HEK293 (cell line): Measurements from ENCODE around the gene NPTX1.

Experiments
- BCL11A ChIP-seq: fragments of 450-650 bp; formaldehyde crosslinking; IDR thresholded peaks from 2 replicates; pipeline ENCODE4 v1.5.1; 2016; ENCODE audit warnings: low read depth, missing biosample characterization, missing genetic modification characterization
- BCL11B ChIP-seq: fragments of 450-650 bp; formaldehyde crosslinking; IDR thresholded peaks from 2 replicates; pipeline ENCODE4 v1.5.1; 2016; ENCODE audit warnings: low read depth, missing biosample characterization, missing genetic modification characterization
- GLI4 ChIP-seq: fragments of 450-650 bp; formaldehyde crosslinking; IDR thresholded peaks from 2 replicates; pipeline ENCODE4 v1.5.1; 2016; ENCODE audit warnings: missing biosample characterization, missing genetic modification characterization
- MYNN ChIP-seq: fragments of 450-650 bp; formaldehyde crosslinking; IDR thresholded peaks from 2 replicates; pipeline ENCODE4 v1.5.1; 2016; ENCODE audit warnings: missing biosample characterization, missing genetic modification characterization, borderline replicate concordance
- SETDB1 ChIP-seq: IDR thresholded peaks from one replicate; pipeline ENCODE4 v1.6.1; 2017; ENCODE audit warnings: mild to moderate bottlenecking, low read length, moderate library complexity, mixed read lengths; ENCODE audit not compliant: insufficient read length
- TSHZ1 ChIP-seq: fragments of 450-650 bp; formaldehyde crosslinking; IDR thresholded peaks from 2 replicates; pipeline ENCODE4 v1.5.1; 2016; ENCODE audit warnings: missing biosample characterization, missing genetic modification characterization, borderline replicate concordance
- ZBTB21 ChIP-seq: fragments of 450-650 bp; formaldehyde crosslinking; IDR thresholded peaks from 2 replicates; pipeline ENCODE4 v1.5.1; 2017; ENCODE audit warnings: missing biosample characterization, missing genetic modification characterization
- ZBTB26 ChIP-seq: fragments of 450-650 bp; formaldehyde crosslinking; optimal IDR thresholded peaks from 2 replicates; pipeline ENCODE3; 2016; ENCODE audit warnings: missing biosample characterization, mild to moderate bottlenecking, missing genetic modification characterization
- ZBTB48 ChIP-seq: fragments of 450-650 bp; formaldehyde crosslinking; IDR thresholded peaks from 2 replicates; pipeline ENCODE4 v1.5.1; 2016; ENCODE audit warnings: missing biosample characterization, missing genetic modification characterization
- ZFP41 ChIP-seq: fragments of 450-650 bp; formaldehyde crosslinking; IDR thresholded peaks from 2 replicates; pipeline ENCODE4 v1.5.1; 2016; ENCODE audit warnings: missing biosample characterization, missing genetic modification characterization, borderline replicate concordance
- ZNF114 ChIP-seq: fragments of 450-650 bp; formaldehyde crosslinking; IDR thresholded peaks from 2 replicates; pipeline ENCODE4 v1.5.0; 2017; ENCODE audit warnings: missing biosample characterization, missing genetic modification characterization
- ZNF121 ChIP-seq: fragments of 450-650 bp; formaldehyde crosslinking; IDR thresholded peaks from 2 replicates; pipeline ENCODE4 v1.5.1; 2016; ENCODE audit warnings: missing biosample characterization, missing genetic modification characterization
- ZNF16 ChIP-seq: fragments of 450-650 bp; formaldehyde crosslinking; IDR thresholded peaks from 2 replicates; pipeline ENCODE4 v1.5.1; 2016; ENCODE audit warnings: low read depth, missing biosample characterization, missing genetic modification characterization
- ZNF202 ChIP-seq: fragments of 450-650 bp; formaldehyde crosslinking; IDR thresholded peaks from 2 replicates; pipeline ENCODE4 v1.5.1; 2016; ENCODE audit warnings: missing biosample characterization, missing genetic modification characterization, borderline replicate concordance
- ZNF292 ChIP-seq: fragments of 450-650 bp; formaldehyde crosslinking; IDR thresholded peaks from 2 replicates; pipeline ENCODE4 v1.5.1; 2016; ENCODE audit warnings: low read depth, missing biosample characterization, missing genetic modification characterization, borderline replicate concordance
- ZNF350 ChIP-seq: fragments of 450-650 bp; formaldehyde crosslinking; IDR thresholded peaks from 2 replicates; pipeline ENCODE4 v1.5.0; 2017; ENCODE audit warnings: missing biosample characterization, mild to moderate bottlenecking, missing genetic modification characterization
- ZNF423 ChIP-seq: fragments of 450-650 bp; formaldehyde crosslinking; IDR thresholded peaks from 2 replicates; pipeline ENCODE4 v1.5.1; 2016; ENCODE audit warnings: missing biosample characterization, missing genetic modification characterization
- ZNF48 ChIP-seq: fragments of 450-650 bp; formaldehyde crosslinking; IDR thresholded peaks from 2 replicates; pipeline ENCODE4 v1.5.1; 2016; ENCODE audit warnings: missing biosample characterization, missing genetic modification characterization
- ZNF530 ChIP-seq: fragments of 450-650 bp; formaldehyde crosslinking; IDR thresholded peaks from 2 replicates; pipeline ENCODE4 v1.5.1; 2016; ENCODE audit warnings: low read depth, missing biosample characterization, missing genetic modification characterization
- ZNF544 ChIP-seq: fragments of 450-650 bp; formaldehyde crosslinking; IDR thresholded peaks from 2 replicates; pipeline ENCODE4 v1.5.0; 2017; ENCODE audit warnings: missing biosample characterization, missing genetic modification characterization
- ZNF549 ChIP-seq: fragments of 450-650 bp; IDR thresholded peaks from 2 replicates; pipeline ENCODE4 v1.5.1; 2018; ENCODE audit warnings: missing biosample characterization, missing genetic modification characterization, mild to moderate bottlenecking, inconsistent platforms, moderate library complexity
- ZNF560 ChIP-seq: fragments of 450-650 bp; formaldehyde crosslinking; IDR thresholded peaks from 2 replicates; pipeline ENCODE4 v1.5.1; 2017; ENCODE audit warnings: missing biosample characterization, missing genetic modification characterization, borderline replicate concordance
- ZNF571 ChIP-seq: fragments of 450-650 bp; formaldehyde crosslinking; IDR thresholded peaks from 2 replicates; pipeline ENCODE4 v1.5.0; 2017; ENCODE audit warnings: missing biosample characterization, missing genetic modification characterization
- ZNF629 ChIP-seq: fragments of 450-650 bp; formaldehyde crosslinking; IDR thresholded peaks from 2 replicates; pipeline ENCODE4 v1.5.1; 2017; ENCODE audit warnings: missing biosample characterization, missing genetic modification characterization
- ZNF664 ChIP-seq: fragments of 450-650 bp; formaldehyde crosslinking; IDR thresholded peaks from 2 replicates; pipeline ENCODE4 v1.5.1; 2016; ENCODE audit warnings: missing biosample characterization, missing genetic modification characterization
- ZNF776 ChIP-seq: fragments of 450-650 bp; formaldehyde crosslinking; IDR thresholded peaks from 2 replicates; pipeline ENCODE4 v1.5.0; 2017; ENCODE audit warnings: missing biosample characterization, missing genetic modification characterization, borderline replicate concordance
- ZNF792 ChIP-seq: fragments of 450-650 bp; formaldehyde crosslinking; IDR thresholded peaks from 2 replicates; pipeline ENCODE4 v1.5.1; 2016; ENCODE audit warnings: missing biosample characterization, missing genetic modification characterization
- ZSCAN30 ChIP-seq: fragments of 450-650 bp; IDR thresholded peaks from 2 replicates; pipeline ENCODE4 v1.5.1; 2018; ENCODE audit warnings: missing biosample characterization, mild to moderate bottlenecking, missing genetic modification characterization, moderate library complexity
- TF ChIP-seq, protein P1 (sequence below): fragments of 450-650 bp; formaldehyde crosslinking; IDR thresholded peaks from 2 replicates; pipeline ENCODE4 v1.5.1; 2016; ENCODE audit warnings: missing biosample characterization, missing genetic modification characterization, borderline replicate concordance
- TF ChIP-seq, protein P2 (sequence below): fragments of 450-650 bp; formaldehyde crosslinking; IDR thresholded peaks from 2 replicates; pipeline ENCODE4 v1.5.1; 2017; ENCODE audit warnings: missing biosample characterization, missing genetic modification characterization
- TF ChIP-seq, protein P3 (sequence below): fragments of 450-650 bp; formaldehyde crosslinking; IDR thresholded peaks from 2 replicates; pipeline ENCODE4 v1.5.1; 2017; ENCODE audit warnings: missing biosample characterization, missing genetic modification characterization

Gene NPTX1

DNA sequence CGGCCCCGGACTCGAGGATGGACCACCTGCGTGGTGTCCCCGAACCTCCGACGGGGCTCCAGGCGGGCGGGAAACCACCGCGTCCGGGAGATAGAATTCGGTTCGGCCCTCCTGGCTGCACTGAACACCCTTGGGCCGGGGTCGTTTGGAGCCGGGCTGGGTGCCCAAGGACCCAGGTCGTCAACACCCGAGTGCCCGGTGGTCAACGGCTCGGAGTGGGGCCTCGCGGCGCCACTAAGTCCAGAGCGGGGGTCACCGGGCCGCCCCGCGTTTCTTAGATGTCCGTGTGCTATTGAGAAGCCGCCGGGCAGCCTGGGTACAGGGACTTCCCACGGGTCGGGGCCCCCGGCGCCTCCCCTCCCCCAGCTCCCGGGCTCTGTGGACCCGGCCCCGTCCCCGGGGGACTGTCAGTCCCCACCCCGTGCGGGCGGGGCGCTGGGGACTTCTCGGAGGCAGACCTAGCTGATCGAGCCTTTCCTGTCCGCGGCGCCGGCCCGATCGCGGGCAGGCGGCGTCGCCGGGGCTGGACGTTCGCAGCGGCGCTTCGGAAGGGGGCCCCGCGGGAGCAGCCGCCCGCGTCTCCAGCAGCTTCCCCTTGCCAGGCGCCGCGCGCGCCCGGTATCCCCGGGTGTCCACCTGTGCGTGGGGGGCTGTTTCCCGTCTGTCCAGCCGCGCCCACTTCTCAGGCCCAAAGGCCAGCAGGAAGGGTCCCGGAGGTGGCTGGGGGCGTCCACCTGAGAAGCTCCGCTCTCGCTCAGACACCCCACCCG lies 655 bp upstream of the NPTX1 start (continued):
- TF ChIP-seq TSHZ1 (tag by site-specific recombination) (no peak), ZNF776 (tag by site-specific recombination) (no peak), ZNF292 (tag by site-specific recombination) (no peak), ZNF48 (tag by site-specific recombination) (no peak), ZSCAN30 (tag by site-specific recombination) (0 out of 2 replicates have a peak, but pooled peaks have one; percentile 7), ZFP41 (tag by site-specific recombination) (no peak), ZNF571 (tag by site-specific recombination) (no peak), ZNF549 (no peak), BCL11B (peak; percentile 57; the same call in 1 of the 2 replicates), ZBTB21 (tag by site-specific recombination) (no peak), ZNF530 (tag by site-specific recombination) (no peak), ZNF664 (no peak), ZNF202 (no peak), ZNF350 (tag by site-specific recombination) (no peak), ZNF792 (tag by site-specific recombination) (no peak), ZNF121 (tag by site-specific recombination) (no peak), BCL11A (no peak; the same call in none of the 2 replicates), GLI4 (tag by site-specific recombination) (no peak), MYNN (tag by site-specific recombination) (no peak), ZBTB48 (tag by site-specific recombination) (0 out of 2 replicates have a peak, but pooled peaks have one; percentile 27), ZNF560 (tag by site-specific recombination) (no peak), ZNF16 (tag by site-specific recombination) (no peak), ZBTB26 (peak; percentile 78), SETDB1 (no peak), ZNF423 (peak; percentile 76), ZNF544 (tag by site-specific recombination) (no peak), ZNF114 (tag by site-specific recombination) (no peak), ZNF629 (peak; percentile 13; the same call in 1 of the 2 replicates)
- TF ChIP-seq, protein P1, sequence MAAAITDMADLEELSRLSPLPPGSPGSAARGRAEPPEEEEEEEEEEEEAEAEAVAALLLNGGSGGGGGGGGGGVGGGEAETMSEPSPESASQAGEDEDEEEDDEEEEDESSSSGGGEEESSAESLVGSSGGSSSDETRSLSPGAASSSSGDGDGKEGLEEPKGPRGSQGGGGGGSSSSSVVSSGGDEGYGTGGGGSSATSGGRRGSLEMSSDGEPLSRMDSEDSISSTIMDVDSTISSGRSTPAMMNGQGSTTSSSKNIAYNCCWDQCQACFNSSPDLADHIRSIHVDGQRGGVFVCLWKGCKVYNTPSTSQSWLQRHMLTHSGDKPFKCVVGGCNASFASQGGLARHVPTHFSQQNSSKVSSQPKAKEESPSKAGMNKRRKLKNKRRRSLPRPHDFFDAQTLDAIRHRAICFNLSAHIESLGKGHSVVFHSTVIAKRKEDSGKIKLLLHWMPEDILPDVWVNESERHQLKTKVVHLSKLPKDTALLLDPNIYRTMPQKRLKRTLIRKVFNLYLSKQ (tag by site-specific recombination) = no peak
- TF ChIP-seq, protein P2, sequence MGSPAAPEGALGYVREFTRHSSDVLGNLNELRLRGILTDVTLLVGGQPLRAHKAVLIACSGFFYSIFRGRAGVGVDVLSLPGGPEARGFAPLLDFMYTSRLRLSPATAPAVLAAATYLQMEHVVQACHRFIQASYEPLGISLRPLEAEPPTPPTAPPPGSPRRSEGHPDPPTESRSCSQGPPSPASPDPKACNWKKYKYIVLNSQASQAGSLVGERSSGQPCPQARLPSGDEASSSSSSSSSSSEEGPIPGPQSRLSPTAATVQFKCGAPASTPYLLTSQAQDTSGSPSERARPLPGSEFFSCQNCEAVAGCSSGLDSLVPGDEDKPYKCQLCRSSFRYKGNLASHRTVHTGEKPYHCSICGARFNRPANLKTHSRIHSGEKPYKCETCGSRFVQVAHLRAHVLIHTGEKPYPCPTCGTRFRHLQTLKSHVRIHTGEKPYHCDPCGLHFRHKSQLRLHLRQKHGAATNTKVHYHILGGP (tag by site-specific recombination) = no peak
- TF ChIP-seq, protein P3, sequence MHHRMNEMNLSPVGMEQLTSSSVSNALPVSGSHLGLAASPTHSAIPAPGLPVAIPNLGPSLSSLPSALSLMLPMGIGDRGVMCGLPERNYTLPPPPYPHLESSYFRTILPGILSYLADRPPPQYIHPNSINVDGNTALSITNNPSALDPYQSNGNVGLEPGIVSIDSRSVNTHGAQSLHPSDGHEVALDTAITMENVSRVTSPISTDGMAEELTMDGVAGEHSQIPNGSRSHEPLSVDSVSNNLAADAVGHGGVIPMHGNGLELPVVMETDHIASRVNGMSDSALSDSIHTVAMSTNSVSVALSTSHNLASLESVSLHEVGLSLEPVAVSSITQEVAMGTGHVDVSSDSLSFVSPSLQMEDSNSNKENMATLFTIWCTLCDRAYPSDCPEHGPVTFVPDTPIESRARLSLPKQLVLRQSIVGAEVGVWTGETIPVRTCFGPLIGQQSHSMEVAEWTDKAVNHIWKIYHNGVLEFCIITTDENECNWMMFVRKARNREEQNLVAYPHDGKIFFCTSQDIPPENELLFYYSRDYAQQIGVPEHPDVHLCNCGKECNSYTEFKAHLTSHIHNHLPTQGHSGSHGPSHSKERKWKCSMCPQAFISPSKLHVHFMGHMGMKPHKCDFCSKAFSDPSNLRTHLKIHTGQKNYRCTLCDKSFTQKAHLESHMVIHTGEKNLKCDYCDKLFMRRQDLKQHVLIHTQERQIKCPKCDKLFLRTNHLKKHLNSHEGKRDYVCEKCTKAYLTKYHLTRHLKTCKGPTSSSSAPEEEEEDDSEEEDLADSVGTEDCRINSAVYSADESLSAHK (tag by site-specific recombination) = no peak
